HG03354 (cell line): Measurements from ENCODE around the gene CES5A.
"Not testable (repeated sequence)": the region's sequence is repeated elsewhere in the genome, so short reads cannot be mapped to it uniquely, and the experiment has no call there.

Experiments
- ATAC-seq: cut with Tn5 transposase; IDR thresholded peaks from one replicate; pipeline ENCODE4 v1.9.1; 2021; ENCODE audit warnings: mild to moderate bottlenecking; ENCODE audit not compliant: unreplicated experiment, poor library complexity, severe bottlenecking

The CES5A gene

GRCh38 chr16:55808286-55808685 lies 66.9 kb downstream of the CES5A start:
- ATAC-seq, result not testable (repeated sequence)

GRCh38 chr16:55805104-55805503 lies 70.1 kb downstream of the CES5A start:
- not testable (repeated sequence) for ATAC-seq

GRCh38 chr16:55803681-55804080 lies 71.5 kb downstream of the CES5A start:
- ATAC-seq, result not testable (repeated sequence)
